PC-9 (cell line): ENCODE results near the gene LTBP4. TPM values are rescaled to one million over a fixed set of nuclear protein-coding genes. Genes with fewer than 3 reads are reported as not detected.

Experiments used
- BruUV-seq: library from RNA; stranded (reverse); fragments of 400-500 nt; replicated peaks from 2 replicates; lab custom pipeline; 2021; lab: Mats Ljungman, UMichigan
- CTCF ChIA-PET: fragments of 300-600 bp; sonication (Branson Sonifier 250); formaldehyde crosslinking; loops from one replicate; lab custom pipeline; 2022; ENCODE audit warnings: antibody characterized with exemption; lab: Charles Lee
- POLR2A ChIA-PET: fragments of 300-600 bp; sonication (Branson Sonifier 250); formaldehyde crosslinking; loops from one replicate; lab custom pipeline; 2022; ENCODE audit warnings: antibody characterized with exemption; ENCODE audit not compliant: unreplicated experiment; lab: Charles Lee
- DNase-seq, 2 experiments: peaks; one replicate each; pipeline versions ENCODE4 v3.0.0 to v3.0.0-alpha.2; 2015 to 2022; ENCODE audit warnings: mixed read lengths in 1 of 2
- H2AFZ ChIP-seq: fragments of 200-600 bp; sonication (generic); 2 replicates; pipeline ENCODE4 v1.8.1; 2017; ENCODE audit warnings: antibody characterized with exemption
- H3F3A ChIP-seq: fragments of 200-600 bp; sonication (generic); 2 replicates; pipeline ENCODE4 v1.8.1; 2017; ENCODE audit warnings: antibody characterized with exemption, mild to moderate bottlenecking, low read depth; ENCODE audit not compliant: insufficient read depth
- H3K27ac ChIP-seq: fragments of 200-600 bp; sonication (generic); 2 replicates; pipeline ENCODE4 v1.6.1; 2016; ENCODE audit warnings: mixed run types
- H3K27me3 ChIP-seq: fragments of 200-600 bp; sonication (generic); 2 replicates; pipeline ENCODE4 v1.6.1; 2016; ENCODE audit warnings: low read depth, mixed run types; ENCODE audit not compliant: insufficient read depth
- H3K36me3 ChIP-seq: fragments of 200-600 bp; sonication (generic); 2 replicates; pipeline ENCODE4 v1.6.1; 2016; ENCODE audit warnings: low read depth, mixed run types
- H3K4me1 ChIP-seq: fragments of 200-600 bp; sonication (generic); replicated peaks from 2 replicates; pipeline ENCODE4 v1.6.1; 2016; ENCODE audit warnings: mixed run types; ENCODE audit not compliant: insufficient read depth
- H3K4me2 ChIP-seq: fragments of 200-600 bp; sonication (generic); 2 replicates; pipeline ENCODE4 v1.6.1; 2017; ENCODE audit warnings: mixed run types
- H3K4me3 ChIP-seq: fragments of 200-600 bp; sonication (generic); 2 replicates; pipeline ENCODE4 v1.6.1; 2016; ENCODE audit warnings: mixed run types
- H3K79me2 ChIP-seq: fragments of 200-600 bp; sonication (generic); 2 replicates; pipeline ENCODE4 v1.6.1; 2017; ENCODE audit warnings: low read depth, mixed run types
- H3K9me2 ChIP-seq: fragments of 200-600 bp; sonication (generic); 2 replicates; pipeline ENCODE4 v1.8.1; 2017; ENCODE audit warnings: mild to moderate bottlenecking; ENCODE audit not compliant: insufficient read depth
- H3K9me3 ChIP-seq: fragments of 200-600 bp; sonication (generic); 2 replicates; pipeline ENCODE4 v1.8.1; 2016; ENCODE audit warnings: low read depth; ENCODE audit not compliant: insufficient read depth
- H4K20me1 ChIP-seq: fragments of 200-600 bp; sonication (generic); 2 replicates; pipeline ENCODE4 v1.8.1; 2017; ENCODE audit not compliant: insufficient read depth
- CTCF ChIP-seq: fragments of 200-600 bp; sonication (generic); conservative IDR thresholded peaks from 2 replicates; pipeline ENCODE4 v1.6.1; 2017; ENCODE audit warnings: mixed run types, antibody characterized with exemption, mild to moderate bottlenecking, moderate library complexity
- EZH2 ChIP-seq: fragments of 200-600 bp; sonication (generic); IDR thresholded peaks from 2 replicates; pipeline ENCODE4 v1.8.0; 2017; ENCODE audit warnings: antibody characterized with exemption, low read depth
- intact Hi-C: fragments of 100-400 bp; cut with micrococcal nuclease; formaldehyde crosslinking; loops from one replicate; pipeline ENCODE4 v1.10.0; 2022; ENCODE audit not compliant: unreplicated experiment
- total RNA-seq: library from RNA; stranded (reverse); gene quantifications from 2 replicates; pipeline ENCODE4 v1.2.3, GENCODE V29; 2021

Gene LTBP4
- total RNA-seq, 1 experiment from 2014 or later = 163 TPM

- Histone ChIP-seq H3F3A (peaks cover 36% of the 10 kb centered on the region; the same call in 1 of the 2 replicates), H2AFZ (no peak overlapping the region), H4K20me1 (no peaks in the 10 kb centered on the region), H3K4me2 (no peak overlapping the region), H3K27me3 (no peaks in the 10 kb centered on the region), H3K79me2 (no peaks in the 10 kb centered on the region), H3K27ac (no peak overlapping the region; the same call in 1 of the 2 replicates), H3K4me3 (no peak overlapping the region), H3K9me3 (no peaks in the 10 kb centered on the region), H3K9me2 (no peaks in the 10 kb centered on the region), H3K36me3 (peaks cover 6% of the 10 kb centered on the region), H3K4me1 (peaks cover 14% of the 10 kb centered on the region)
- no peak for DNase-seq
- TF ChIP-seq CTCF (no peak), EZH2 (no peak)
- POLR2A ChIA-PET = interaction anchor here (0.6 kb wide), 1 partner anchor 12 kb away, joined by 3 read pairs; no protein-coding TSS in a partner anchor
- BruUV-seq = no TSS peak
- intact Hi-C loops = no loop called here
- CTCF ChIA-PET = interaction anchor here (0.6 kb wide), 1 partner anchor 87 kb away, joined by 5 read pairs; no protein-coding TSS in a partner anchor
These were observed 15.0 kb downstream of the LTBP4 start for GRCh38 chr19:40616178-40616577.

GRCh38 chr19:40616941-40617340 is 15.8 kb downstream of the LTBP4 start:
- no peak for DNase-seq
- Histone ChIP-seq H3K4me3 (no peak overlapping the region), H3K4me2 (no peak overlapping the region), H3K27ac (no peak overlapping the region), H3K36me3 (peaks cover 9% of the 10 kb centered on the region), H3K4me1 (peaks cover 14% of the 10 kb centered on the region), H3F3A (peaks cover 40% of the 10 kb centered on the region; the same call in 1 of the 2 replicates), H3K27me3 (no peaks in the 10 kb centered on the region), H3K9me3 (no peaks in the 10 kb centered on the region), H2AFZ (no peak overlapping the region), H4K20me1 (no peaks in the 10 kb centered on the region), H3K79me2 (no peaks in the 10 kb centered on the region), H3K9me2 (no peaks in the 10 kb centered on the region)
- CTCF ChIA-PET = no interaction called here
- intact Hi-C loops = no loop called here
- POLR2A ChIA-PET = no interaction called here
- TF ChIP-seq EZH2 (no peak), CTCF (no peak)
- BruUV-seq = no TSS peak

GRCh38 chr19:40617961-40618360 is 16.8 kb downstream of the LTBP4 start:
- H3F3A ChIP-seq = peaks cover 40% of the 10 kb centered on the region; the same call in 1 of the 2 replicates
- H3K27ac ChIP-seq = no peak overlapping the region
- no TSS peak for BruUV-seq
- no peak for DNase-seq
- H2AFZ ChIP-seq = no peak overlapping the region
- H4K20me1 ChIP-seq = no peaks in the 10 kb centered on the region
- H3K4me3 ChIP-seq = no peak overlapping the region
- H3K9me2 ChIP-seq = no peaks in the 10 kb centered on the region
- H3K79me2 ChIP-seq = no peaks in the 10 kb centered on the region
- peaks cover 14% of the 10 kb centered on the region for H3K4me1 ChIP-seq
- POLR2A ChIA-PET = no interaction called here
- H3K36me3 ChIP-seq = peaks cover 9% of the 10 kb centered on the region
- intact Hi-C loops = no loop called here
- no peak for TF ChIP-seq EZH2
- TF ChIP-seq CTCF = no peak
- no peak overlapping the region for H3K4me2 ChIP-seq
- CTCF ChIA-PET = interaction anchor here (0.6 to 0.7 kb wide), 2 partner anchors 20 to 350 kb away, joined by 3 read pairs; no protein-coding TSS in a partner anchor
- H3K9me3 ChIP-seq = no peaks in the 10 kb centered on the region
- H3K27me3 ChIP-seq = no peaks in the 10 kb centered on the region
